Erythroblast (primary cell): ENCODE results near the gene DMAC1.

Experiments used
- GATA1 ChIP-seq: IDR thresholded peaks from 2 replicates; pipeline ENCODE4 v1.6.1; 2011; ENCODE audit warnings: low read depth, mild to moderate bottlenecking, control low read depth, low read length, moderate library complexity
- POLR2A ChIP-seq: IDR thresholded peaks from 2 replicates; pipeline ENCODE4 v1.6.1; 2011; ENCODE audit warnings: mild to moderate bottlenecking, low read length

GRCh38 chr9:7819984-7820383, 20.4 kb upstream of the DMAC1 start:
- TF ChIP-seq POLR2A = no peak
- no peak for TF ChIP-seq GATA1
